GM18505 (cell line): ENCODE measurements around the gene CCDC107.

Source experiments
- ATAC-seq: cut with Tn5 transposase; IDR thresholded peaks from one replicate; pipeline ENCODE4 v1.9.1; 2021; ENCODE audit not compliant: unreplicated experiment
- POLR2A ChIP-seq: IDR thresholded peaks from 4 replicates; pipeline ENCODE4 v1.6.1; 2011; ENCODE audit warnings: borderline replicate concordance; ENCODE audit not compliant: insufficient read depth, insufficient read length; ENCODE audit errors: extremely low read depth

The CCDC107 gene

GRCh38 chr9:35703906-35704672, 46.0 kb downstream of the CCDC107 start:
- TF ChIP-seq POLR2A = no peak
- no peak for ATAC-seq

GRCh38 chr9:35705372-35705771, 47.3 kb downstream of the CCDC107 start:
- TF ChIP-seq POLR2A = no peak
- ATAC-seq = no peak

GRCh38 chr9:35705836-35706430, 47.8 kb downstream of the CCDC107 start:
- TF ChIP-seq POLR2A = no peak
- ATAC-seq = no peak

- TF ChIP-seq POLR2A = no peak
- no peak for ATAC-seq
These were observed 48.9 kb downstream of the CCDC107 start for GRCh38 chr9:35706951-35707350.

- ATAC-seq = no peak
These were observed 50.1 kb downstream of the CCDC107 start for GRCh38 chr9:35708146-35708545.

GRCh38 chr9:35710818-35711500, 52.9 kb downstream of the CCDC107 start:
- no peak for TF ChIP-seq POLR2A
- no peak for ATAC-seq

More at GRCh38 chr9:35708146-35708545, 50.1 kb downstream of the CCDC107 start:
- TF ChIP-seq POLR2A = no peak
